ENCODE results near the gene CTCFL. TPM values are rescaled to one million over a fixed set of nuclear protein-coding genes. Genes with fewer than 3 reads are reported as not detected.
"Not testable (repeated sequence)": the region's sequence is repeated elsewhere in the genome, so short reads cannot be mapped to it uniquely, and the experiment has no call there.

CTCFL gene
- total RNA-seq, 1 donor from 2014 or later = not detected

DNA sequence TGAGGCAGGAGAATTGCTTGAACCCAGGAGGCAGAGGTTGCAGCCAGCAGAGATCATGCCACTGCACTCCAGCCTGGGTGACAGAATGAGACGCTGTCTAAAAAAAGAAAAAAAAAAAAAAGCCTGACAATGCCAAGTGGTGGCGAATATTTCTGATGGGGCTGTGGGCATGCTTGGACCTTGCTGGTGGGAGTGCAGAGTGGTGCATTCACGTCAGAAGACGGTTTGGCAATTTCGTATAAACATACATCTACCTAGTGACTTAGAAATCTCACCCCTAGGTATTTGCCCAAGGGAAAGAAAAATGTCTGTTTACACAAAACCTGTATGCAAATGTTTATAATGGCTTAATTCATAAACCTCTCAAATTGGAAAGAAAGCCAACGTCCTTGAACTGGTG lies 33.6 kb downstream of the CTCFL start:
- TF ChIP-seq, protein P1, sequence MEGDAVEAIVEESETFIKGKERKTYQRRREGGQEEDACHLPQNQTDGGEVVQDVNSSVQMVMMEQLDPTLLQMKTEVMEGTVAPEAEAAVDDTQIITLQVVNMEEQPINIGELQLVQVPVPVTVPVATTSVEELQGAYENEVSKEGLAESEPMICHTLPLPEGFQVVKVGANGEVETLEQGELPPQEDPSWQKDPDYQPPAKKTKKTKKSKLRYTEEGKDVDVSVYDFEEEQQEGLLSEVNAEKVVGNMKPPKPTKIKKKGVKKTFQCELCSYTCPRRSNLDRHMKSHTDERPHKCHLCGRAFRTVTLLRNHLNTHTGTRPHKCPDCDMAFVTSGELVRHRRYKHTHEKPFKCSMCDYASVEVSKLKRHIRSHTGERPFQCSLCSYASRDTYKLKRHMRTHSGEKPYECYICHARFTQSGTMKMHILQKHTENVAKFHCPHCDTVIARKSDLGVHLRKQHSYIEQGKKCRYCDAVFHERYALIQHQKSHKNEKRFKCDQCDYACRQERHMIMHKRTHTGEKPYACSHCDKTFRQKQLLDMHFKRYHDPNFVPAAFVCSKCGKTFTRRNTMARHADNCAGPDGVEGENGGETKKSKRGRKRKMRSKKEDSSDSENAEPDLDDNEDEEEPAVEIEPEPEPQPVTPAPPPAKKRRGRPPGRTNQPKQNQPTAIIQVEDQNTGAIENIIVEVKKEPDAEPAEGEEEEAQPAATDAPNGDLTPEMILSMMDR (IDR thresholded peaks at IDR 0.05; ENCODE audit: insufficient read depth, low read length, severe bottlenecking) = no peak
- H3K36me3 ChIP-seq (ENCODE audit: control insufficient read depth, insufficient read depth, low read length) = no peaks in the 10 kb centered on the region
- FAIRE-seq (no peak), DNase-seq (ENCODE audit: low read depth) (no peak)
- H3K4me3 ChIP-seq (ENCODE audit: low read depth, low read length) = no peak overlapping the region
- peaks cover 2% of the 10 kb centered on the region for H3K27me3 ChIP-seq (ENCODE audit: control insufficient read depth, insufficient read depth, low read length)

DNA sequence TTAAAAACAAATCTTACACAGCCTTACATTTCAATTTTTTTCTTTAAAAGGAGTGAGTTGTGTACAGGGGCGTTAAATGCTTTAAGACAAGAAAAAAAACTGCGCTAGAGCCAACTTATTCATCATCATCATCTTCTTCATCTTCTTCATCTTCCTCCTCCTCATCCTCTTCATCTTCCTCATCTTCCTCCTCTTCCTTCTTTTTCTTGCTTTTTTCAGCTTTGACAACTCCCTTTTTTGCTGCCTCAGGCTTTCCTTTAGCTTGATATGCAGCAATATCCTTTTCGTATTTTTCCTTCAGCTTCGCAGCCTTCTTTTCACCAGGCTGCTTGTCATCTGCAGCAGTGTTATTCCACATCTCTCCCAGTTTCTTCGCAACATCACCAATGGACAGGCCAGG lies 36.7 kb downstream of the CTCFL start:
- not testable (repeated sequence) for DNase-seq (ENCODE audit: low read depth); H3K27me3 ChIP-seq (ENCODE audit: control insufficient read depth, insufficient read depth, low read length); FAIRE-seq; H3K4me3 ChIP-seq (ENCODE audit: low read depth, low read length); H3K36me3 ChIP-seq (ENCODE audit: control insufficient read depth, insufficient read depth, low read length)

DNA sequence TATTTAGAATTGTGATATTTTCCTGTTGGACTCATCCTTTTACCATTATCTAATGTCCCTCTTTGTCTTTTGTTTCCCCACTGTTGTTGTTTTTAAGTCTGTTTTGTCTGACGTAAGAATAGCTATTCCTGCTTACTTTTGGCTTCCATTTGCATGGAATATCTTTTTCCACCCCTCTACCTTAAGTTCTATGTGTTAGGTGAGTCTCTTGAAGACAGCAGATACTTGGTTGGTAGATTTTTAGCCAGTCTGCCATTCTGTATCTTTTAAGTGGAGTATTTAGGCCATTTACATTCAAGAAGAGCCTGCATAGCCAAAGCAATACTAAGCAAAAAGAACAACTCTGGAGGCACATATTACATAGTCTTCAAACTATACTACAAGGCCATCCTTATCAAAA lies 39.2 kb downstream of the CTCFL start:
- FAIRE-seq = no peak
- Histone ChIP-seq H3K27me3 (ENCODE audit: control insufficient read depth, insufficient read depth, low read length) (peaks cover 2% of the 10 kb centered on the region), H3K4me3 (ENCODE audit: low read depth, low read length) (no peak overlapping the region), H3K36me3 (ENCODE audit: control insufficient read depth, insufficient read depth, low read length) (no peaks in the 10 kb centered on the region)
- DNase-seq (ENCODE audit: low read depth) = no peak
- TF ChIP-seq, protein P1 (IDR thresholded peaks at IDR 0.05; ENCODE audit: insufficient read depth, low read length, severe bottlenecking) = no peak

DNA sequence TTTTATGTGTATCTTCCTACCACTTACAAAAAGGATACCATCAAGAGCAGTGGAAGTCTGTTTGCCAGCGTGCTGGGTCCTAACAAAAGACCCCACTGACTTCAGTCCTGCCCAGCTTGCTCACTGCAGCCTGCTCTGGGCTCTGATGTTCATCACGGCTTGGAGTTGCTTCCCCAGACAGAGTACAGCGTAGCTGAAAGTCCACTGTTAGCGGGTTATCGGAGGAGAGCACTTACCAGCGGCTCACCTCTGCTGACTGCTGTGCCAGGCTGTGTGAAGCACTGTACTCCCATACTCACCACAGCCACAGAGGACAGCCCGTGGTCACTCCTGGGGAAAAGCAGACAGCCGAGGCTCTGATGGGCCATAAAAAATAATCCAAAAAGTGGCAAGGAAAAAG lies 40.2 kb downstream of the CTCFL start:
- FAIRE-seq (no peak), DNase-seq (ENCODE audit: low read depth) (no peak)
- TF ChIP-seq, protein P1 (IDR thresholded peaks at IDR 0.05; ENCODE audit: insufficient read depth, low read length, severe bottlenecking) = no peak
- Histone ChIP-seq H3K36me3 (ENCODE audit: control insufficient read depth, insufficient read depth, low read length) (no peaks in the 10 kb centered on the region), H3K27me3 (ENCODE audit: control insufficient read depth, insufficient read depth, low read length) (peaks cover 2% of the 10 kb centered on the region), H3K4me3 (ENCODE audit: low read depth, low read length) (no peak overlapping the region)

DNA sequence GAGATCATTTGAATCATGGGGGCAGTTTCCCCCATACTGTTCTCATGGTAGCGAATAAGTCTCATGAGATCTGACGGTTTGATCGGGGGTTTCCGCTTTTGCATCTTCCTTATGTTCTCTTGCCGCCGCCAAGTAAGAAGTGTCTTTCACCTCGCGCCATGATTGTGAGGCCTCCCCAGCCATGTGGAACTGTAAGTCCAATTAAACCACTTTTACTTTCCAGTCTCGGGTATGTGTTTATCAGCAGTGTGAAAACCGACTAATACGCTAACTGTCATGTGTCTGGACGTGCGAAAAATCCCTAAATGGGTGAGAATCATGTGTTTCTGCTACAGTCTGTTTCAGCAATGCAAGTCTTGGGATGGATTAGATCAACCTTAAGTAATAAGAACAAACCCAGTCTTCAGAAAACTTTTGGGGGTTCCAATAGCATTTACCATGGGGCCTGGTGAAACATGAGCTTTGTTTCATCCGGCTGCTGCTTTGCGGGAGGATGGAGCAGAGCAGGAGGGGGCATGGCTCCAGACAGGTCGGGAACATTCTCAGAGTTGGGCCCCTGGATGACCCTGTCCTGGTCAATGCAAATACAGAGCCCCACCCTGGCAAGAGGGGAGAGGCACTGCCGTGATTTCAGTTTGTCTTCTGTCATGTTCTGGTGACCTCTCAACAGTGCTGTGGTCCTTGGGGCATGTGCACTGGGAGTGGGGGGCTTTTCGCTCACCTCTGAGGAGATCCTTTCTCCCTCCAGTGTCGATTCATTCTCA lies 41.5 kb downstream of the CTCFL start:
- H3K4me3 ChIP-seq (ENCODE audit: low read depth, low read length) = no peak overlapping the region
- no peak for FAIRE-seq
- peaks cover 2% of the 10 kb centered on the region for H3K27me3 ChIP-seq (ENCODE audit: control insufficient read depth, insufficient read depth, low read length)
- TF ChIP-seq, protein P1 (IDR thresholded peaks at IDR 0.05; ENCODE audit: insufficient read depth, low read length, severe bottlenecking) = no peak
- no peak for DNase-seq (ENCODE audit: low read depth)
- H3K36me3 ChIP-seq (ENCODE audit: control insufficient read depth, insufficient read depth, low read length) = no peaks in the 10 kb centered on the region

DNA sequence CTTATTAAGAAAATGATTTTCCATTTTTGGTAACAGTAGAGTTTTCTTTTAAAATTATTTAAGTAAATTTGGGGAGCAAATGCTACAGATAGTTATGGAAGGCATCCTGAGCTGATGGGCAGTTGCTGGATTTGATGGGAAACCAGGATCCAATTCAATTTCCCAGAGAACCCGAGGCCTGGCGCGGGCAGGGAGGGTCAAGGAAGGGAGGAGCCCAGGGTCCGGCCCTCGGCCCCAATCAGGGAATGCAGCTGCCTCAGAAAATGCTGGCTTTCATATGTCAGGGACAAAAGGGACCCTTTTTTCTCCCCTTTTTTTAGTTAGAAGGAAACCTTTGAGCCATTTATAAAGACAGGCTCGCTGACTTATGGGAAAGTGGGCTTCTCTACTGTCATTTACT lies 42.1 kb downstream of the CTCFL start:
- Histone ChIP-seq H3K27me3 (ENCODE audit: control insufficient read depth, insufficient read depth, low read length) (peaks cover 2% of the 10 kb centered on the region), H3K36me3 (ENCODE audit: control insufficient read depth, insufficient read depth, low read length) (no peaks in the 10 kb centered on the region), H3K4me3 (ENCODE audit: low read depth, low read length) (no peak overlapping the region)
- TF ChIP-seq, protein P1 (IDR thresholded peaks at IDR 0.05; ENCODE audit: insufficient read depth, low read length, severe bottlenecking) = no peak
- no peak for DNase-seq (ENCODE audit: low read depth)
- FAIRE-seq = no peak
